DLD1 (cell line): ENCODE data around the gene NME7.

ENCODE experiments used
- in situ Hi-C: cut with HindIII; loops from 2 replicates; pipeline ENCODE4 v1.10.0; 2017; ENCODE audit warnings: low sequenced_read_pairs

The NME7 gene

DNA sequence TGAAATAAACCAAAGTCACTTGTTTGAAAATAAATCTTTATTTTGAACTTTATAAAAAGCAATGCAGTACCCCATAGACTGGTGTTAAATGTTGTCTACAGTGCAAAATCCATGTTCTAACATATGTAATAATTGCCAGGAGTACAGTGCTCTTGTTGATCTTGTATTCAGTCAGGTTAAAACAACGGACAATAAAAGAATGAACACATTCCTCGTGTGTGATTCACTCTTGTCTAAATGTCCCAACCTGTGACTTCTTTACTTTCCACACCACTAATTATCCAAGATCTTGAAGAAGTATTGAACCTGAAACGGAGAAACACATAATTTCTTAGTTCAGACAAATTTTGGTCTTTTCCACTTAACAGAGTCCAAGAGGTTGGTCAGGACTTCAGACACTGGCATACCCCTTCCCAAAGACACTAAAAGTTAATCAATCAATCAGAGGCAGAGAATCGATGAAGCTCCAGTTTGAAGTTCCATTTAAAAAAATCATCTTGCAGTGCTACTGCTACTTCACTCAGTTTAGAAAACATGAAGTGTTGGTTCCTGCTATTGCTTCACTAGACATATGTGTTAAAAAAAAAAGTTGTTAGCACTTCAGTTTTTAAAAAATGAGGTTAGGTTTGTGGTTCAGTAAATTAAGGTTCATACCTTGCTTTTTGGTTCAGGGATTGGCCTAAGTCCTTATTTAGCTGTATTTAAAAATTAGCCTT is 234.9 kb downstream of the NME7 start:
- in situ Hi-C loops, result loop anchor here (25.0 kb wide), 1 partner anchor 495 kb away; no protein-coding TSS in a partner anchor

DNA sequence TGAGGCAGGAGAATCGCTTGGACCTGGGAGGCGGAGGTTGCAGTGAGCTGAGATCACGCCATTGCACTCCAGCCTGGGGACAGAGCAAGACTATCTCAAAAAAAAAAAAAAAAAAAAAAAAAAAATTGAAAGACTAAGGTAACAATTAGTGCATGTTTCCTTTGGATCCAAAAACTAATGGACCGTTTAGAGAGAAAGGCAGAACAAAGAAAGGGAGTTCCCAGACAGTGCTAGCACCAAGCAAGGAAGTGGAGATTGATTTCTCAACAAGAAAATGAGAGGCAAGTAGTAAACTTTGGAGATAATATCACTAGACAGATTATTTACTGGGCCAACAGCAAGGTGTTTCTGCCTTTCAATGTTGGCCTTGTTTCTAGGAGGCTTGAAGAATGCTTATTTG is 236.9 kb downstream of the NME7 start:
- in situ Hi-C loops, result loop anchor here (25.0 kb wide), 1 partner anchor 493 kb away; no protein-coding TSS in a partner anchor

DNA sequence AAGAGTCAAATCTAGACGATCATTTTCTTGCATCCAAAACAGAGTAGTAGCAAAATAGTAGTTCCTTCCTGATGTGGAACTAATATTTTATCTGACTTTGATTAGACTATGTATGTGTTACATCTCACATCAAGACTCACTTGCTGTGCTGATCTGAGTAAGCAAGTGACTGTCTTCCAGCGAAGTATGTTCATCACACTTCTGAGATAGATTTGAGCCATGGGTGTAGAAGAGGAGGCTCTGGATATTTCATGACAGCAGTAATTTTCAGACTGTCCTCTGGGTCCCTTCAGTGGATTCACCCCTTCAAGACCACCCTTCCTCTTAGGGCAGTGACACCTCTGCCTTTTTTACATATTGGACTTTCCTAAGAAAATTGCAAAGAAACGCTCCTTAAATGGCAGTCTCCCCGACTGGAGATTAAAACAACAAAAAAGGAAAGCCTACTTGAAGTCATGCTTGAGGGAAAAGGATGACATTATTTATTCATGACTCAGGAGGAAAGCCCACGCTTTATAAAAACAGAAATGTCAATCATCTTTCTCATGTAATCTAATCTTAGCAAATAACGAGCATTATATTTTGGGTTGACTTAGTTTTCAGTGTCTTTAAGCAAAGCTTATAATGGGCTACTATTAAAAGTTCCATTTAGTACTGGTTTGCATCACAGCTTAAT is 238.3 kb downstream of the NME7 start:
- in situ Hi-C loops, result loop anchor here (25.0 kb wide), 1 partner anchor 492 kb away; no protein-coding TSS in a partner anchor

DNA sequence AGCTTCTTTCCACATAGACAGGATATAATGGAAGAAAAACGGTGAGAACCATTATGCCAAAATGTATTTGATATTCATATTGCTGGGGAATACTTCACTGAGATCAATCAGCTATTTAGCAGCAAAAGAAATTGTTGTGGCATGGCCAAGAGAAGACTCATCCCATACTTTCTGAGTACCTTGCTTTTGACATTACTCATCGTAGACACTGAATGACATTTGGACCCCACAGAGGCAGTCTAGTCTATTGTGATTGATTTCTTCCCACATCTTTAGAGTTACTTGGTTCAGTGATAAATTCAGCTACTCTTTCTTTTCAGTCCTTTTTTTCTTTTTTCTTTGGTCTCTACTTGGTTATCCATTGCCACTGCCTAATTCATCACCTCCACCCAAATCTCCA is 239.0 kb downstream of the NME7 start:
- in situ Hi-C loops, result loop anchor here (25.0 kb wide), 1 partner anchor 491 kb away; no protein-coding TSS in a partner anchor

DNA sequence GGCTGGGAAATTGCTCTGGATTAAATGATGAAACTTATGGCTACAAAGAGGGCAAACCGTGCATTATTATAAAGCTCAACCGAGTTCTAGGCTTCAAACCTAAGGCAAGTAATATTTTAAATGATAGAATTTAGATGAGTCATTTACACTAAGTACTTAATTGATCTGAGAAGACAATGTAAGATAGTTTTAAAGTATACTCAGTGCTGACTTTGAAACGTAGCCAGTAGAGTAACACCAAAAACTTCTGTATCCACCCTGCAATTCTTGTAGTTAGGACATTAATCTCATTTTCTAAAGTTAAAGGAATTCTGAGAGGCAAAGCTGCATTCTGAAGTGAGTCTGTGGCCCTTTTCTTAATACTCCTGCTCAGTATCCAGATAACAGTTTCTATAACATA is 240.3 kb downstream of the NME7 start:
- in situ Hi-C loops, result loop anchor here (25.0 kb wide), 1 partner anchor 490 kb away; no protein-coding TSS in a partner anchor

DNA sequence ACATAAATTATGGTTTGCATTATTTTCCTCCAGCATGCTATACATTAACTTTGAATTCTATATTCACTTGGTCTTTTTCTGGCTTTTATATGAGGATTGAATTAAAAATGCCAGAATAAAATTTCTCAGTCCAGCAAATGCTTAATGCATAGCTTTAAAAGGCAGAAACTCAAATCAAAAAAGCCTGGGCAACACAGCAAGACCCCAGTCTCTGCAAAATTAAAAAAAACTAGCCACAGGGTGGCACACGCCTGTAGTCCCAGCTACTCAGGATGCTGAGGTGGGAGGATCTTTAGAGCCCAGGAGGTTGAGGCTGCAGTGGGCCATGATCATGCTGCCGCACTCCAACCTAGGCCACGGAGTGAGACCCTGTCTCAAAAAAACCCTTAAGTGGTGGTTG is 241.3 kb downstream of the NME7 start:
- in situ Hi-C loops, result loop anchor here (25.0 kb wide), 1 partner anchor 489 kb away; no protein-coding TSS in a partner anchor

DNA sequence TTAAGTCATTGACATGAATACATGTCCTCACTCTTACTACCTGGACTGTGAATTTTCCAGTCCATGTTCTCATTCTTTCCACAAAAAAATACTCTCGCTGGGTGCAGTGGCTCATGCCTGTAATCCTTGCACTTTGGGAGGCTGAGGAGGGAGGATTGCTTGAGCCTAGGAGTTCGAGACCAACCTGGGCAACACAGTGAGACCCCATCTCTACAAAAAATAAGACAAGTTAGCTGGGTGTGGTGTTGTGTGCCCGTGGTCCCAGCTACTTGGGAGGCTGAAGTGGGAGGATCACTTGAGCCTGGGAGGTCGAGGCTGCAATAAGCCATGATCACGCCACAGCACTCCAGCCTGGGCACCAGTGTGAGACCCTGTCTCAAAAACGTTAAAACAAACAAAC is 242.0 kb downstream of the NME7 start:
- in situ Hi-C loops, result loop anchor here (25.0 kb wide), 1 partner anchor 488 kb away; no protein-coding TSS in a partner anchor

DNA sequence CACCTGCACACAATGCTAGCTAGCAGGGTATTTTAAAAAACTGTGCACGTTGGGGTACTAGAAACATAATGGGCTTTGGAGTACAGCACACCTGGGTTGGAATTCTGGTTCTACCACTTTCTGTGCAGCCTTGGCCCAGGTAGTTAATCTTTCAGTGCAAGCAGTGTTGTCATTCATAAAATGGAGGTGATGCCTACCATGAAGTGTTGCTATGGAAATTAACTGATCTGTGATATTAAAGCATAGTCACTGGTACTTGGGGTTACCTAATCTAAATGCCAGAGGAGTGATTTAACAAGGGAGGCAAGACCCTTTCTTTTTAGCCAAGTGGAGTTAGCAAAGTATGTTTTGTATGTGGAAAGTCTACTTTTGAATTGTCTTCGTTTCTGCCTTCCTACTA is 243.1 kb downstream of the NME7 start:
- in situ Hi-C loops, result loop anchor here (25.0 kb wide), 1 partner anchor 112 kb away; no protein-coding TSS in a partner anchor

DNA sequence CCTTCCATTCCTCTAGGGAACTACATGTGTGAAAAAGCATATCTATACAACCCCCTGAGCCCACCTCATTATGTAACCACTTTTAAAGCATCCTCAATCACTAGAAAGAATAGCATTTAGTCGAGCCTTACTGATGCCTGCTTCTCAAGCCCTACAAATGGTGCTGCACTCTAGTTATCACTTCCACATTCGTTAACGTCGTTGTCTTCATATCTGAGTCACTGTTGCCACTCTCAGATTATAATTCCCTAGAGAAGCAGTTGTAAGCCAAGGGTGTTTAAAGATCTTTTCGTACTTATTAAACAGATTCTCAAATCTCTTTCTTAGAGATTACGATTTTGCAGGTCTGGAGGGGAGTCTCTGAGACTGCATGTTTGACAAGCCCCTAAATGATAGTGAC is 244.6 kb downstream of the NME7 start:
- in situ Hi-C loops, result loop anchor here (25.0 kb wide), 1 partner anchor 111 kb away; no protein-coding TSS in a partner anchor

DNA sequence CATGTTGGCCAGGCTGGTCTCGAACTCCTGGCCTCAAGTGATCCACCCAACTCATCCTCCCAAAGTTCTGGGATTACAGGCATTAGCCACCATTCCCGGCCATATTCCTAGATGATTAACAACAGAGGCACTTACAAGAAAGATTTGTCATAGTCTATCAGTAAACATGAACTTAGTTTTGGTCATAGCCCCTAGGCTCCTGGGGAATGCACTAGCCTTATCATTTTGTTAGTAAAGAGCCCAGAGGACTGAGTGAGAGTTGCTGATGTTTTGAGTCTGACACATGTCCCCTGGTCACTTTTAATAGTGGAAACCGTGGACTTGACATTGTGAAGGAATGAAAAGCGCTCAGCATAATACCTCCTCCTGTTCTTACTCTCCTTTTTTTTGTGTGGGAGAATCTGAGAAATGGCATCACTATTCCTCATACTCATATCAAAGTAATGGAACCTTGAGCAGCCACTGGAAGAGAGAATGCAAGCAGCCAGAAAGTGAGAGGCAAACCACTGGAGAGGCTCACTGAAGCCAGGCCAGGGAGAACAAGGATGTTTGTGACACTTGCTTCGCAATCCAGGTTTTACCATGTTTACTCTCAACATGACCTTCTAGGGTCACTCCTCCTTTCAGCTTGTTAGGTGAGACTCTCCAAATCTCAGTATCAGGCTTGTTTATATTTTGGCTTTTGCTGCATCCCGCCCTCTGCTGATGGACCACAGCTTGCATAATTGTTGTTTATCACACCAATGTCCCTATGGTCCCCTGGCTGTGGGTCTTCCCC is 246.3 kb downstream of the NME7 start:
- in situ Hi-C loops, result loop anchor here (25.0 kb wide), 1 partner anchor 109 kb away; no protein-coding TSS in a partner anchor

DNA sequence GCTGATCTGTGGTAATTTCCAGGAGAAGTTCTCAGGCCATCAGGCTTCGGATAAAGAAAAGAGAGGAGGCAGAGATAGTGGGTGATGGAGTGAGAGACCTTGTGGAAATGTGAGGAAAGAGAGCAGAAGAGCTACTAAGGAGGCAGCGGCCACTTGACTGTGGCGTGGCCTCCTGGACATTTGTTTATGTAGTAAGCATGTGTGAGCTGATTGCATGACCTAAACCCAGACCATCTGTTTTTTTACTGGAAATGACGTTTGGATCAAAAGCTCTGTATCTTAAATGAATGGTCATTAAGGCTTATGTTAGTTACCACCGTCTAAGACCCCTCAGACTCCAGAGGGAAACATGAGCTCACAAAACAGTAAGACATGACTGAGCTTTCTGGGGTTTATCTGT is 247.5 kb downstream of the NME7 start:
- in situ Hi-C loops, result loop anchor here (25.0 kb wide), 1 partner anchor 108 kb away; no protein-coding TSS in a partner anchor

DNA sequence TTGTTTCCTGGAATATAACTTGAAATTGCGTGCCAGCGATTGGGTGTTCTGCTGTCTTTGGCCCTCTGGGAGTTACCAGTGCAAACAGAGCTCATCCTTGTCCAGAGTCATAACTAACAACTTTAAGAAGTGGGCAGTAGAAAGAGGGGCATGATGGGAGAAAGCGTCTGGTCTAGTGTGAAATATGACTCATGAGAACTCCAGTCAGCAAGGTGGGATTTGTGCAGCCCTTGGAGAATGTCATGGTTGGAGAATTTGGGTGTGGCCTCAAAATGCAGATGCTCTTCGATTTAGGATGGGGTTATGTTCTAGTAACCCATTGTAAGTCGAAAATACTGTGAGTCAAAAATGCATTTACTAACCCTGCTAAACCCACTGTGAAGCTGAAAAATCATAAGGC is 248.2 kb downstream of the NME7 start:
- in situ Hi-C loops, result loop anchor here (25.0 kb wide), 1 partner anchor 107 kb away; no protein-coding TSS in a partner anchor

DNA sequence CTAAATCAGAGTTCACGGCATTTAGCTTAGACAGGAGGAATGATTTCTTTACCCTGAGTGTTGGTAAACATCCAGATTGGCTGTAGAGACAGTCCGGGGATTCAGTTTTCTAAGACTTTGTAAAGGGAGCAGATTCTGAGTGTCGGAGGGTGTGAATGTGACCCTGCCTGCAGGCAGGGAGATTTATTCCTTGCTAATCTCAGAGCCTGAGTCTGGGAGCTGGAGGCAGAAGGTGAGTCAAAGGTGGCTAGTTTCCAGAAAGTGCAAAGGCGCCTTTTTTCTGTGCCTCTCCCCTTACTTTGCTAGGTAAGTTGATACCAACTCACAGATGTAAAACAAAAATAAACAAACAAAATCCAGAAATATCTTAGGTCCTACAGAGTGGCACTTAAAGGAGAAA is 249.4 kb downstream of the NME7 start:
- in situ Hi-C loops, result loop anchor here (25.0 kb wide), 1 partner anchor 106 kb away; no protein-coding TSS in a partner anchor

DNA sequence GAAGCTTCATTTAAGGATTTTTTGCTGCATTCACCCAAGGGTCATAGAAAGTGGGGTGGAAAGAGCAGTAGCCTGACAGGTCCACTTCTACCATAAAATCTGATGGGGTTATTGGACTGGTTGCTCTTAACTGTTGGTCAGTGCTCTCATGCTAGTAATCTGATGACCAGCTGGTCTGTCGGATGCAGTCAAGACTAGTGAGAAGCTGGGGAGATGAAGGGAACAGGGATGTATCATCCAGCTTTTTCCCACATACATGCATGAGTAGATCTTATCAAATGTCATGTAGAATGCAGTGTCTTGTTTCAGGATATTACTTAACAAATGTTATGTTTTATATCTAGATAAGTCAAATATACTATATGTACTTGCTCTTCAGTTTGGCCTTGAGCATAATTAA is 250.0 kb downstream of the NME7 start:
- in situ Hi-C loops, result loop anchor here (25.0 kb wide), 1 partner anchor 105 kb away; no protein-coding TSS in a partner anchor

DNA sequence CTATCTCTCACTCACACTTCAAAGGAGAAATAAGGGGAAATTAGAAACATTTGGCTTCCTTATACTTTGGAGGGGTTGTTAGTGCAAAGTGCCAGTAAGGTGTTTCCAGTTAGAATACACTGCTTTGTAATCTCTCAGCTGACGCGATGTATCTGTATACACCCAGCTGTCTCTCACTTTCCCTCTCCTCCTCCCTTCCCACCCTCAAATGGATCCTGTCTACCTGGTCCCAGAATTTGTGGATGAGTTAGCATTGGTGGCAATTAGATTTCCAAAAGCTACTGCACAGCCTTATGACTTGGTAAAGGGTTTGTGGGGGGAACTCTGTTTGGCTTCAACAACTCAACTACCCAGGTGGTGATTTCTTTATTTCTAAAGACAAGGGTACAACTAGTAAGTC is 250.6 kb downstream of the NME7 start:
- in situ Hi-C loops, result loop anchor here (25.0 kb wide), 1 partner anchor 105 kb away; no protein-coding TSS in a partner anchor

DNA sequence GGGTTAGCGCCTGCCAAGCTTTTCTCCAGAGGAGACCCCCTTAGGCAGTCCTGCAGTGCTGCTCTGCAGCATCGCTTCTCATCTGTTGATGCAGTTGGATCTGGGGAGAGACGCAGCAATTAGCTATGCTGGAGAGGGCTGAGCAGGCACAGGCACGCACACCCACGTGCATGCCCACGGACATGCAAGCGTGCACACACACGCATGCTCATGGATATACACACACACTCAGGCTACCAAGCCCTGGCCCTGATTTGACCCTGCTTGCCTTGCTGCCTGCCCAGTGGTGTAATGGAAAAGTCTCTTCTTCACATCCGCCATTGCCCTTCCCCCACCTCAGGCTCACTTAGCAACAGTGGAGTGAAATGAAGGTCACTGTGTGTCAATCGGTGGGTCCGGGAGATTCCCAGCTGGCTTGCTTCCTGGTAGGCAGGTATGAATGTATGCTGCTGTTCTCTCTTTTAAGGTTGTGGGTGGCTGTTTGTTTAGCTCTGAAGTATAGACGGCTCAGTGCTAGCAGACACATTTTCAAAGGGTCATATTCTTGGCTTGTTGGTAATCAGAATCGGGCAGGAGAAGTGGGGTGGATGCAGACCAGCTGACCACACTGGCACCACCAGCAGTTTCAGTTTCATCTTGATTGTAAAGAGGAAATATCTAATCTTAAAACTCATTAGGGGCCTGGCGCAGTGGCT is 251.6 kb downstream of the NME7 start:
- in situ Hi-C loops, result loop anchor here (25.0 kb wide), 1 partner anchor 104 kb away; no protein-coding TSS in a partner anchor

DNA sequence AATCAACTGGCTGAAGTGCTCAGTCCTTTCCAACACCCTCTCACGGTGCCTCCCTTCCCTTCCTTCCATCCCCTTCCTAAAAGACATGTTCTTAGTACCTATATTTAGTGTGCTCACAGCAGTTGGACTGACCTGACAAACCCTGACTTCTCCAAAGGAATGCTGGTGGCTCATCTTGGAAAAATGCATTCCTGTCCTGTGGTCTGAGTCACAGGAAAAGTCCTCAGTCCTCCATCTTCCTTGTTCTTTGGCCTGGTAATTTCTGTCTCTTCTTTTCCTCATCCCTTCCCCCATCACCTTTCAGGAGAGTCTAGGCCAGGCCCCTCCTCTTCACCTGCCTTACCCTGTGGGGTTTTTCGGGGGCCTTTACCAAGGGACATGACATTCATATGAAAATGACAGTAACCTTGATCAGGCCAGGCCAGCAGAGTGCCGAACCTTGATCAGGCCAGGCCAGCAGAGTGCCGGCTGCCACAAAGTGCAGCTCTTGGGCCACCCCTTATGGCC is 253.9 kb downstream of the NME7 start:
- in situ Hi-C loops, result loop anchor here (25.0 kb wide), 1 partner anchor 101 kb away; no protein-coding TSS in a partner anchor

DNA sequence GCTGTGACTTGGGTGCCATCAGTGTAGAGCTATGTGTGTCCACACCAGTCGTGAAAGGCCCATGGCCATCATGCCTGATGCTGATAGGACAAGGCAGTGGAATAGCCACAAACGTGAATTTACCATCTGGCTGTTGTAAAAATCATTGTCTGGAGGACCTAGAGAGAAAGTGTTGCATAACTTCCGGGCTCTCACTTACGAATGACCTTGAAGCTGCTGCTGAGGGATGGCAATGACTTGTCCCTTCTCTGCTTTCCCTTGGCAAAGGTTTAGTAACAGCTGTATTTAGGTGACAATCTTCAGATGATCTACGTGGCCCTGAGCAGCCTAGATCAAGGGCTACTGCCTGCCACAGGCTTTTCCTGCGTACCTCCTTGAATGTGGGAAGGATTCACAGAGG is 255.4 kb downstream of the NME7 start:
- in situ Hi-C loops, result loop anchor here (25.0 kb wide), 1 partner anchor 100 kb away; no protein-coding TSS in a partner anchor

DNA sequence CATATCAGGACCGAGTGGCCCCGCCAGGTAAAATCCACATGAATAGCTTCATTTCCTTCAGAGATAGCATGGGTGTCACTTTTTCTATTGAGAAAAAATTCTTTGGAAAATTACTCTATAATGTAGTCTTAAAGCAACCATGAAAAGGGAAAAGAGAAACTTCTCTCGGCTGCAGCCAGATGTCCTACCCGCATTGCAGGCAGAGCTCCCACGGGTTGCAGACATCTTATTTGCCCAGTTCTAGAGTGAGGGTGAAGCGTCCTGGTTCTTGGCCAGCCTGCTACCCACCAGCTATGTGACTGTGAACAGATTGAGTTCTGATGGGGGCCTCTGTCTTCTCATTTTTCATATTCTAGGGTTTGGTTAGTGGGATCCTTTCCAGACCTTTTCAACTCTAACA is 256.1 kb downstream of the NME7 start:
- in situ Hi-C loops, result loop anchor here (25.0 kb wide), 1 partner anchor 99 kb away; no protein-coding TSS in a partner anchor
